HEK293 (cell line): ENCODE data around the gene RAB2B.

ENCODE experiments used
- CTCF ChIA-PET: fragments of 350-600 bp; formaldehyde crosslinking; extraction: SDS; loops from one replicate; lab custom pipeline; 2021; ENCODE audit warnings: antibody characterized with exemption; lab: Yijun Ruan, JAX
- POLR2A ChIA-PET: fragments of 300-600 bp; formaldehyde crosslinking; extraction: SDS; loops from one replicate; lab custom pipeline; 2020; ENCODE audit warnings: antibody characterized with exemption, inconsistent platforms; lab: Yijun Ruan, JAX
- H3K27ac ChIP-seq: fragments of 200-500 bp; sonication (Bioruptor generic); 2 replicates; pipeline ENCODE4 v1.5.1; 2014; ENCODE audit warnings: low read depth, low read length, control low read depth, inconsistent platforms; ENCODE audit errors: extremely low read depth
- H3K36me3 ChIP-seq, 2 experiments: fragments of 200-500 bp in 1 of 2; sonication (Bioruptor generic) in 1 of 2; 1 replicate in 1 of 2; 2 replicates in 1 of 2; pipeline ENCODE4 v1.5.1; 2014 to 2017; ENCODE audit warnings: inconsistent platforms in 2 of 2, low read length in 2 of 2; ENCODE audit not compliant: control insufficient read depth in 2 of 2, insufficient read depth in 1 of 2
- H3K4me1 ChIP-seq: fragments of 200-500 bp; sonication (Bioruptor generic); 2 replicates; pipeline ENCODE4 v1.5.1; 2014; ENCODE audit warnings: mild to moderate bottlenecking, low read length, inconsistent platforms; ENCODE audit not compliant: control insufficient read depth, insufficient read depth
- H3K4me3 ChIP-seq: 2 replicates; pipeline ENCODE4 v1.5.1; 2011; ENCODE audit warnings: low read depth, mild to moderate bottlenecking, control low read depth, low read length, moderate library complexity
- H3K9me3 ChIP-seq: fragments of 200-500 bp; sonication (Bioruptor generic); 2 replicates; pipeline ENCODE4 v1.5.1; 2014; ENCODE audit warnings: low read depth, low read length, inconsistent platforms; ENCODE audit not compliant: control insufficient read depth, insufficient read depth
- IKZF3 ChIP-seq: fragments of 450-650 bp; IDR thresholded peaks from 2 replicates; pipeline ENCODE4 v1.5.0; 2018; ENCODE audit warnings: missing biosample characterization, mild to moderate bottlenecking, missing genetic modification characterization, moderate library complexity
- KLF1 ChIP-seq: fragments of 450-650 bp; formaldehyde crosslinking; IDR thresholded peaks from 2 replicates; pipeline ENCODE4 v1.5.1; 2016; ENCODE audit warnings: missing biosample characterization, missing genetic modification characterization
- KLF9 ChIP-seq: fragments of 450-650 bp; formaldehyde crosslinking; IDR thresholded peaks from 2 replicates; pipeline ENCODE4 v1.5.1; 2016; ENCODE audit warnings: missing biosample characterization, missing genetic modification characterization, low read depth
- PRDM1 ChIP-seq: fragments of 450-650 bp; formaldehyde crosslinking; IDR thresholded peaks from 2 replicates; pipeline ENCODE4; 2016; ENCODE audit warnings: missing biosample characterization, missing genetic modification characterization
- ZNF133 ChIP-seq: fragments of 450-650 bp; formaldehyde crosslinking; IDR thresholded peaks from 2 replicates; pipeline ENCODE4 v1.5.1; 2016; ENCODE audit warnings: missing biosample characterization, missing genetic modification characterization
- ZNF248 ChIP-seq: fragments of 450-650 bp; formaldehyde crosslinking; IDR thresholded peaks from 2 replicates; pipeline ENCODE4 v1.5.1; 2017; ENCODE audit warnings: missing biosample characterization, missing genetic modification characterization
- ZNF302 ChIP-seq: fragments of 450-650 bp; formaldehyde crosslinking; IDR thresholded peaks from 2 replicates; pipeline ENCODE4 v1.5.1; 2016; ENCODE audit warnings: missing biosample characterization, missing genetic modification characterization, low read depth
- ZNF335 ChIP-seq: fragments of 450-650 bp; formaldehyde crosslinking; conservative IDR thresholded peaks from 2 replicates; pipeline ENCODE4 v1.5.1; 2016; ENCODE audit warnings: missing biosample characterization, missing genetic modification characterization
- ZNF37A ChIP-seq: fragments of 450-650 bp; IDR thresholded peaks from 2 replicates; pipeline ENCODE4 v1.5.1; 2018; ENCODE audit warnings: missing biosample characterization, missing genetic modification characterization
- ZNF426 ChIP-seq: fragments of 450-650 bp; formaldehyde crosslinking; IDR thresholded peaks from 2 replicates; pipeline ENCODE4 v1.5.1; 2017; ENCODE audit warnings: missing biosample characterization, missing genetic modification characterization, mild to moderate bottlenecking, inconsistent platforms, moderate library complexity
- ZNF561 ChIP-seq: fragments of 450-650 bp; IDR thresholded peaks from 2 replicates; pipeline ENCODE4 v1.5.1; 2018; ENCODE audit warnings: missing biosample characterization, missing genetic modification characterization, borderline replicate concordance
- ZNF600 ChIP-seq: fragments of 450-650 bp; formaldehyde crosslinking; IDR thresholded peaks from 2 replicates; pipeline ENCODE4 v1.5.1; 2016; ENCODE audit warnings: missing biosample characterization, missing genetic modification characterization
- TF ChIP-seq, protein P1 (sequence below): fragments of 450-650 bp; formaldehyde crosslinking; IDR thresholded peaks from 2 replicates; pipeline ENCODE4 v1.5.1; 2016; ENCODE audit warnings: missing biosample characterization, missing genetic modification characterization
- TF ChIP-seq, protein P2 (sequence below): fragments of 450-650 bp; formaldehyde crosslinking; IDR thresholded peaks from 2 replicates; pipeline ENCODE4 v1.5.1; 2016; ENCODE audit warnings: missing biosample characterization, missing genetic modification characterization

RAB2B gene

DNA sequence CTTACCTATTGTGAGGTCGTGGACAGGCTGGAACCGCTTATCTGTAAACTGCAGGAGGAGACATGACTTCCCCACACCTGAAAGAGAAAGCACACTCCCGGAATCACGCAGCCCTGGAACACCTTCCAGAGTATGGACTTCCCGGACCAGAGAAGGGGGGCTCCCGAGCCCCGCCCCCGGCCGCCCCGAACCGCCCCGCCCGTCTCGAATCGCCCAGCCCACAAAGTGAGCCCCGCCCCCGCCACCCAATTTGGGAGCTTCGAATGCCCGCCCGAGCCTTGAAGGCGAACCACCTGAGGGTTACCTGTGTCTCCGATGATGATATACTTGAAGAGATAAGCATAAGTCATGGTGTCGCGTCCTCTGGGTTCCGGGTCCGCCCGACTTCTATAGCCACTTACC, 235 bp downstream of the RAB2B start:
- Histone ChIP-seq H3K4me1 (no peaks in the 10 kb centered on the region), H3K4me3 (peak overlapping the region; percentile 90), H3K9me3 (no peaks in the 10 kb centered on the region), H3K27ac (0 out of 2 replicates have a peak overlapping the region, but pooled peaks have one; percentile 43), H3K36me3 (peaks cover 27 to 38% of the 10 kb centered on the region in 2 experiments)
- POLR2A ChIA-PET: interaction anchor here (0.9 to 3.0 kb wide), 7 partner anchors 12 to 50 kb away, joined by 3 to 20 read pairs (median 4); partner anchors contain the start of genes CHD8, METTL3 and SALL2
- CTCF ChIA-PET: interaction anchor here (0.6 to 2.9 kb wide), 9 partner anchors 10 to 166 kb away, joined by 3 to 12 read pairs (median 3); no protein-coding TSS in a partner anchor
- peak; percentile 37; the same call in 1 of the 2 replicates for TF ChIP-seq ZNF600 (tag by site-specific recombination)
- TF ChIP-seq KLF1: 0 out of 2 replicates have a peak, but pooled peaks have one; percentile 21
- peak; percentile 65 for TF ChIP-seq KLF9 (tag by site-specific recombination)
- no peak for TF ChIP-seq ZNF37A (tag by site-specific recombination)
- TF ChIP-seq ZNF248 (tag by site-specific recombination): no peak
- TF ChIP-seq, protein P1, sequence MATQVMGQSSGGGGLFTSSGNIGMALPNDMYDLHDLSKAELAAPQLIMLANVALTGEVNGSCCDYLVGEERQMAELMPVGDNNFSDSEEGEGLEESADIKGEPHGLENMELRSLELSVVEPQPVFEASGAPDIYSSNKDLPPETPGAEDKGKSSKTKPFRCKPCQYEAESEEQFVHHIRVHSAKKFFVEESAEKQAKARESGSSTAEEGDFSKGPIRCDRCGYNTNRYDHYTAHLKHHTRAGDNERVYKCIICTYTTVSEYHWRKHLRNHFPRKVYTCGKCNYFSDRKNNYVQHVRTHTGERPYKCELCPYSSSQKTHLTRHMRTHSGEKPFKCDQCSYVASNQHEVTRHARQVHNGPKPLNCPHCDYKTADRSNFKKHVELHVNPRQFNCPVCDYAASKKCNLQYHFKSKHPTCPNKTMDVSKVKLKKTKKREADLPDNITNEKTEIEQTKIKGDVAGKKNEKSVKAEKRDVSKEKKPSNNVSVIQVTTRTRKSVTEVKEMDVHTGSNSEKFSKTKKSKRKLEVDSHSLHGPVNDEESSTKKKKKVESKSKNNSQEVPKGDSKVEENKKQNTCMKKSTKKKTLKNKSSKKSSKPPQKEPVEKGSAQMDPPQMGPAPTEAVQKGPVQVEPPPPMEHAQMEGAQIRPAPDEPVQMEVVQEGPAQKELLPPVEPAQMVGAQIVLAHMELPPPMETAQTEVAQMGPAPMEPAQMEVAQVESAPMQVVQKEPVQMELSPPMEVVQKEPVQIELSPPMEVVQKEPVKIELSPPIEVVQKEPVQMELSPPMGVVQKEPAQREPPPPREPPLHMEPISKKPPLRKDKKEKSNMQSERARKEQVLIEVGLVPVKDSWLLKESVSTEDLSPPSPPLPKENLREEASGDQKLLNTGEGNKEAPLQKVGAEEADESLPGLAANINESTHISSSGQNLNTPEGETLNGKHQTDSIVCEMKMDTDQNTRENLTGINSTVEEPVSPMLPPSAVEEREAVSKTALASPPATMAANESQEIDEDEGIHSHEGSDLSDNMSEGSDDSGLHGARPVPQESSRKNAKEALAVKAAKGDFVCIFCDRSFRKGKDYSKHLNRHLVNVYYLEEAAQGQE (tag by site-specific recombination): no peak
- 0 out of 2 replicates have a peak, but pooled peaks have one; percentile 27 for TF ChIP-seq IKZF3
- TF ChIP-seq, protein P2, sequence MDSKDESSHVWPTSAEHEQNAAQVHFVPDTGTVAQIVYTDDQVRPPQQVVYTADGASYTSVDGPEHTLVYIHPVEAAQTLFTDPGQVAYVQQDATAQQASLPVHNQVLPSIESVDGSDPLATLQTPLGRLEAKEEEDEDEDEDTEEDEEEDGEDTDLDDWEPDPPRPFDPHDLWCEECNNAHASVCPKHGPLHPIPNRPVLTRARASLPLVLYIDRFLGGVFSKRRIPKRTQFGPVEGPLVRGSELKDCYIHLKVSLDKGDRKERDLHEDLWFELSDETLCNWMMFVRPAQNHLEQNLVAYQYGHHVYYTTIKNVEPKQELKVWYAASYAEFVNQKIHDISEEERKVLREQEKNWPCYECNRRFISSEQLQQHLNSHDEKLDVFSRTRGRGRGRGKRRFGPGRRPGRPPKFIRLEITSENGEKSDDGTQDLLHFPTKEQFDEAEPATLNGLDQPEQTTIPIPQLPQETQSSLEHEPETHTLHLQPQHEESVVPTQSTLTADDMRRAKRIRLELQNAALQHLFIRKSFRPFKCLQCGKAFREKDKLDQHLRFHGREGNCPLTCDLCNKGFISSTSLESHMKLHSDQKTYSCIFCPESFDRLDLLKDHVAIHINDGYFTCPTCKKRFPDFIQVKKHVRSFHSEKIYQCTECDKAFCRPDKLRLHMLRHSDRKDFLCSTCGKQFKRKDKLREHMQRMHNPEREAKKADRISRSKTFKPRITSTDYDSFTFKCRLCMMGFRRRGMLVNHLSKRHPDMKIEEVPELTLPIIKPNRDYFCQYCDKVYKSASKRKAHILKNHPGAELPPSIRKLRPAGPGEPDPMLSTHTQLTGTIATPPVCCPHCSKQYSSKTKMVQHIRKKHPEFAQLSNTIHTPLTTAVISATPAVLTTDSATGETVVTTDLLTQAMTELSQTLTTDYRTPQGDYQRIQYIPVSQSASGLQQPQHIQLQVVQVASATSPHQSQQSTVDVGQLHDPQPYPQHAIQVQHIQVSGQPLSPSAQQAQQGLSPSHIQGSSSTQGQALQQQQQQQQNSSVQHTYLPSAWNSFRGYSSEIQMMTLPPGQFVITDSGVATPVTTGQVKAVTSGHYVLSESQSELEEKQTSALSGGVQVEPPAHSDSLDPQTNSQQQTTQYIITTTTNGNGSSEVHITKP (tag by site-specific recombination): peak; percentile 100
- peak; percentile 60 for TF ChIP-seq ZNF335

DNA sequence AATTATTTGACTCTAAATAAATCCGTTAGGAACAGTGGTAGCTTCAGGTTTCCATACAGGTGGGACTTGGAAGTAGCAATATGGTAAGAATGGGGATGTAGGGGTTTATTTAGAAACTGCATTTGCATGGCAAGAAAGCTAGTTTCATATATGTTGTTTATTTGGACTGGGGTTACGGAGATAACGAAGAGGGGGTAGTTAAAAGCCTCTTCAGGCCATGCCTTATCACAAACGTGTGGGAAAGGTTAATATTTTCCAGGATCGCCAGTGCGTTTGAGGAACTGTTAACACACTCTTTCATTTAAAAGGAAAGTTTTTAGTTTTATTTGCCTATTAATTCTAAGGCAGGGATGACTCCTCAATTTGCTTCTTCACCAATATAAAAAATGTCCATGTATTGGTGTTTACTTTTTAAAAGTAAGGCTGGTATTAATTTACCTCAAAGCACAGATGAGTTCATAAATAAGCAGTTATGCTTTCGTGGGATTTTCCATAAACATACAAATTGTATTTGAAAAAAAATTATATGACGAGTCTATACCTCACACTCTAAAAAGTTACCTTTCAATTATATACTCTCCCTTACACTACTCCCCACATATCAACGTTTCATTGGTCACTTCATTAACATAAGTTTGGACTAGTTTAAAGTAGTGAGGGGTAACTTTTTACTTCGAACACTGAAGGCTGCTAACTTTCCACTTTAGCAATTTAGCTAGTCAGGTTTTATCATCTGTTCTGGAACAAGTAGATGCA, 814 bp downstream of the RAB2B start:
- Histone ChIP-seq H3K9me3 (no peaks in the 10 kb centered on the region), H3K4me3 (peak overlapping the region; percentile 90)
- POLR2A ChIA-PET: interaction anchor here (0.9 to 3.0 kb wide), 4 partner anchors 12 to 39 kb away, joined by 4 to 20 read pairs (median 8); partner anchors contain the start of genes CHD8 and METTL3
- TF ChIP-seq ZNF561 (tag by site-specific recombination): 0 out of 2 replicates have a peak, but pooled peaks have one; percentile 48
- TF ChIP-seq ZNF426 (tag by site-specific recombination): no peak
- no peak for TF ChIP-seq ZNF302
- no peak for TF ChIP-seq ZNF133 (tag by site-specific recombination)
- TF ChIP-seq PRDM1: peak; percentile 38; the same call in 1 of the 2 replicates
- TF ChIP-seq, all 188 proteins: peak for 2
- no peaks in the 10 kb centered on the region for H3K4me1 ChIP-seq
- CTCF ChIA-PET: interaction anchor here (0.6 to 2.9 kb wide), 8 partner anchors 9 to 166 kb away, joined by 3 to 12 read pairs (median 3); no protein-coding TSS in a partner anchor
- peaks cover 27 to 35% of the 10 kb centered on the region in 2 experiments for H3K36me3 ChIP-seq
- H3K27ac ChIP-seq: 0 out of 2 replicates have a peak overlapping the region, but pooled peaks have one; percentile 43
